ENCODE measurements around the gene APCDD1. TPM values are rescaled to one million over a fixed set of nuclear protein-coding genes. Genes with fewer than 3 reads are reported as not detected.

APCDD1 gene
- total and polyA plus RNA-seq, 9 donors, result 6.3 to 66.2 (median 10.8) TPM

GRCh38 chr18:10449396-10449795 is 5.0 kb upstream of the APCDD1 start:
- Histone ChIP-seq H3K9me3 (replicated peaks; ENCODE audit: control insufficient read depth, low read depth, low read length) (no peaks in the 10 kb centered on the region), H3K36me3 (ENCODE audit: control insufficient read depth, insufficient read depth, low read length) (no peaks in the 10 kb centered on the region), H3K27ac (ENCODE audit: low read length) (no peak overlapping the region), H3K4me1 (ENCODE audit: control insufficient read depth, insufficient read depth, low read length) (peaks cover 4% of the 10 kb centered on the region), H3K4me3 (ENCODE audit: low read length) (no peak overlapping the region), H3K27me3 (ENCODE audit: control insufficient read depth, insufficient read depth, low read length) (peaks cover 6% of the 10 kb centered on the region)
- WGBS (ENCODE audit: insufficient coverage), result no CpG with 5 or more reads among the region's 2 CpGs
- DNase-seq, result no peak

- peaks cover 12% of the 10 kb centered on the region for H3K4me1 ChIP-seq (ENCODE audit: control insufficient read depth, insufficient read depth, low read length)
- no peak overlapping the region for H3K27ac ChIP-seq (ENCODE audit: low read length)
- DNase-seq, result no peak
- no peaks in the 10 kb centered on the region for H3K36me3 ChIP-seq (ENCODE audit: control insufficient read depth, insufficient read depth, low read length)
- H3K27me3 ChIP-seq (ENCODE audit: control insufficient read depth, insufficient read depth, low read length), result peaks cover 15% of the 10 kb centered on the region
- no peaks in the 10 kb centered on the region for H3K9me3 ChIP-seq (replicated peaks; ENCODE audit: control insufficient read depth, low read depth, low read length)
- WGBS (ENCODE audit: insufficient coverage), result no CpG with 5 or more reads among the region's 2 CpGs
- H3K4me3 ChIP-seq (ENCODE audit: low read length), result no peak overlapping the region
Measured at GRCh38 chr18:10450986-10451385, 3.4 kb upstream of the APCDD1 start.

GRCh38 chr18:10453261-10453805 is 1.1 kb upstream of the APCDD1 start:
- H3K27me3 ChIP-seq (ENCODE audit: control insufficient read depth, insufficient read depth, low read length), result peaks cover 20% of the 10 kb centered on the region
- no peaks in the 10 kb centered on the region for H3K36me3 ChIP-seq (ENCODE audit: control insufficient read depth, insufficient read depth, low read length)
- no peak overlapping the region for H3K4me3 ChIP-seq (ENCODE audit: low read length)
- peaks cover 15% of the 10 kb centered on the region for H3K4me1 ChIP-seq (ENCODE audit: control insufficient read depth, insufficient read depth, low read length)
- peak; percentile 64 for DNase-seq
- 22% methylated on average over 3 of the region's 11 CpGs for WGBS (ENCODE audit: insufficient coverage)
- H3K9me3 ChIP-seq (replicated peaks; ENCODE audit: control insufficient read depth, low read depth, low read length), result no peaks in the 10 kb centered on the region
- peak overlapping the region; percentile 69 for H3K27ac ChIP-seq (ENCODE audit: low read length)

DNA sequence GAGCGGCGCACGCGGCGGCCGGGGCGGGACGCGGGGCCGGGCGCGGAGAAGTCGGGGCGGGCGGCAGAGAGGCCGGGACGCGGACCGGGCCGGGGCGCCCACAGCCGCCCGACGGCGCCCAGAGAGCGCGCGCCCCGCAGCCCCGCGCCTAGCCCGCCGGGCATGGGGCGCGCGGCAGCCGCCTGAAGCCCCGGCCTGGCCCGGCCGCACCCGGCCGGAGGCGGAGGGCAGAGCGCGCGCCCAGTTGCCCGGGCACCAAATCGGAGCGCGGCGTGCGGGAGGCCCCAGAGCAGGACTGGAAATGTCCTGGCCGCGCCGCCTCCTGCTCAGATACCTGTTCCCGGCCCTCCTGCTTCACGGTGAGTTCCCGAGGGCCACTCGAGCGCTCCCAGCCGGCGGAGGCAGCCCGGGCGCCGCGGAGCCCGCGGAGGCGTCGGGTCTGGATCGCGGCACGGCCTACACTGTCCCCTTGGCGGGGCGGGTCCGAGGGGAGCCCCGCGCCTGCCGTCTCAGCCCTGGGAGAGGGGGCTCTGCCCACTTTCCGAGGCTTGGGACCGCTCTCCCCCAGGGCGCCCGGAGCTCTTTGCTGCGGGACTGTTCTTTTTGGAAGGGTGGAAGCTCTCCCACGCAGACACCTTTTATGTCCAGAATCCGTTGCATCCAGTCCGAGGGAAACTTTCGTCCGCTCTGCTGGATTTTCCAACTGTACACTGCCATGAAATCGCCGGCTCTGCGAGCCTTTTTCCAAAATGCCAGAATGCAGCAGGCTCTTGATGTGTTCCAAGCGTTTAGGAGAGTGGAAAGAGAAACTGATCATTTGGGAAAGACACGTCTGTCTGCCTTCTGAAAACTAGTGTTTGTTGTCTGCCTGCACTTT is 484 bp downstream of the APCDD1 start:
- WGBS (ENCODE audit: insufficient coverage), result under 1% methylated on average over 84 of the region's 94 CpGs
- H3K4me3 ChIP-seq (ENCODE audit: low read length), result peak overlapping the region; percentile 56
- H3K27me3 ChIP-seq (ENCODE audit: control insufficient read depth, insufficient read depth, low read length), result peaks cover 24% of the 10 kb centered on the region
- peak; percentile 64 for DNase-seq
- H3K4me1 ChIP-seq (ENCODE audit: control insufficient read depth, insufficient read depth, low read length), result peaks cover 15% of the 10 kb centered on the region
- H3K27ac ChIP-seq (ENCODE audit: low read length), result no peak overlapping the region
- no peaks in the 10 kb centered on the region for H3K36me3 ChIP-seq (ENCODE audit: control insufficient read depth, insufficient read depth, low read length)
- H3K9me3 ChIP-seq (replicated peaks; ENCODE audit: control insufficient read depth, low read depth, low read length), result no peaks in the 10 kb centered on the region

DNA sequence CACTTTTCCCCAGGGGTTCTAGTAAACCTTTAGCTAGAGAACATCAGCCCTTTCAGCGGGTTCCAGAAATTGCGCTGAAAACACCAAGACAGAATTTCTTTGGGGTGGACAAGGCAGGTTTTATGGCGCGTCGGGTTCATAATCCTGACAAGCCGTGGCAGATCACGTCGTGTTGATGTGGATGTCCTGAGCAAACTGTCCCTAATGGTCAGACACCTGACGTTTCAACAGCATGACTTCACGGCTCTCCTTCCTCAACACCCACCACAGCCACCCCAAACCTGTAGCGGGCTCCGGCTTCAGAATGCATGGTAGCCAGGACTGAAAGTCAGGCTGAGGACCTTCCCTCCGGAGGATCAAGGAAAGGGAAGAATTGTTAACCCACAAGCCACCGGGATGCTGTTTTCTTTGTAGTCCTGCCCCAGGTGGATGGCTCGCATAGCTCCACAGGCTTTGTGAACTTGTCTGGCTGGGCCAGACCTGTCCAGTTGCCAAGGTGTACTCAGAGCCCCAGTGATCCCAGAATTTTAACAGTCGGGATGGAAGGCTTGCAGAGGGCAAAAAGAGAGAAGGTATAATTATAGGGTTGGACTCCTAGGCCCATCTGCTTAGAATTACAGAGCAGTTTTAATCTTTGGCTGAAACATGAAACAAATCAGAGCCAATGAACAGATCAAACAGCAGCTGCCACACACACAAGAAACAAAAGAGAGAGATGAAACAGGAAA is 1.5 kb downstream of the APCDD1 start:
- Histone ChIP-seq H3K27me3 (ENCODE audit: control insufficient read depth, insufficient read depth, low read length) (peaks cover 24% of the 10 kb centered on the region), H3K4me3 (ENCODE audit: low read length) (peak overlapping the region; percentile 56), H3K36me3 (ENCODE audit: control insufficient read depth, insufficient read depth, low read length) (no peaks in the 10 kb centered on the region), H3K4me1 (ENCODE audit: control insufficient read depth, insufficient read depth, low read length) (peaks cover 15% of the 10 kb centered on the region), H3K27ac (ENCODE audit: low read length) (no peak overlapping the region), H3K9me3 (replicated peaks; ENCODE audit: control insufficient read depth, low read depth, low read length) (no peaks in the 10 kb centered on the region)
- DNase-seq, result no peak
- 15% methylated on average over 9 of the region's 16 CpGs for WGBS (ENCODE audit: insufficient coverage)

DNA sequence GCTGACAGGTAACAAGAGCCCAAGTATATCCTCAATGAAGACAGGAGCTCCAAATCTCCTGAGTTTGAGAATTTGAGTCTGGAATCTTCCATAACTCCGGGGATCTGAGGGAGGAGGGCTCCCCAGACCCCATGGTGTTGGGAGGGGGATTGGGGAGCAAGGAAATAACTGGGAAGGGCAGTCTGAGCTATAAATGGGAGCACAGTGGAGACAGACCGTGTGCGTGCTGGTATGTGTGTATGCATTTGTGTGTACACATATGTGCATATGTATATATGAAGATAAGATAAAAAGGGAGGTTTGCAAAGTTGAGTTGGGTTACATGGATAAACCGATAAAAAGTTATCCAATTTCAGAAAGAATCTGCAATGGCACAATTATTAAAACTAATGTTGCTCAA is 2.3 kb downstream of the APCDD1 start:
- Histone ChIP-seq H3K27ac (ENCODE audit: low read length) (no peak overlapping the region), H3K36me3 (ENCODE audit: control insufficient read depth, insufficient read depth, low read length) (no peaks in the 10 kb centered on the region), H3K27me3 (ENCODE audit: control insufficient read depth, insufficient read depth, low read length) (peaks cover 24% of the 10 kb centered on the region), H3K4me1 (ENCODE audit: control insufficient read depth, insufficient read depth, low read length) (peaks cover 15% of the 10 kb centered on the region), H3K9me3 (replicated peaks; ENCODE audit: control insufficient read depth, low read depth, low read length) (no peaks in the 10 kb centered on the region), H3K4me3 (ENCODE audit: low read length) (no peak overlapping the region)
- no peak for DNase-seq
- no CpG with 5 or more reads among the region's 4 CpGs for WGBS (ENCODE audit: insufficient coverage)

DNA sequence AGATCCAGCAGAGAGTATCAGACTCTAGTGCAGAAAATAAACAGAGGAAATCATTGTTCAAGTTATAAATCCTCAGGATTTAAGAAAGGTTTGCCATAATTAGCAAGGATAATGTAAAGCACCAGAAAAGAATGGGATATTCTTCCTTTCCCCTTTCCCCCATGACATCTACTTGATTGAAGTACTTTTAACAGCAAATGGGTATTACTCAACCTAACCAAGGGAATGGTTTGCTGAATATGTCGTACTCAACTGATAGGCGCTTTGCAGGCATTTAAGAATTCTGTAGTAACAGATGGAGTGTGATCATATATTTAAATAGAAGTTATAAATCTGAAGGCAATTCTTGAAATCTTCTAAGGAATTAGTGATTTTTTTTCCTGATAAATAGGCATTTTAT is 2.7 kb downstream of the APCDD1 start:
- Histone ChIP-seq H3K27ac (ENCODE audit: low read length) (no peak overlapping the region), H3K4me1 (ENCODE audit: control insufficient read depth, insufficient read depth, low read length) (peaks cover 15% of the 10 kb centered on the region), H3K27me3 (ENCODE audit: control insufficient read depth, insufficient read depth, low read length) (peaks cover 24% of the 10 kb centered on the region), H3K9me3 (replicated peaks; ENCODE audit: control insufficient read depth, low read depth, low read length) (no peaks in the 10 kb centered on the region), H3K4me3 (ENCODE audit: low read length) (no peak overlapping the region), H3K36me3 (ENCODE audit: control insufficient read depth, insufficient read depth, low read length) (no peaks in the 10 kb centered on the region)
- DNase-seq, result no peak
- no CpG with 5 or more reads among the region's 2 CpGs for WGBS (ENCODE audit: insufficient coverage)

DNA sequence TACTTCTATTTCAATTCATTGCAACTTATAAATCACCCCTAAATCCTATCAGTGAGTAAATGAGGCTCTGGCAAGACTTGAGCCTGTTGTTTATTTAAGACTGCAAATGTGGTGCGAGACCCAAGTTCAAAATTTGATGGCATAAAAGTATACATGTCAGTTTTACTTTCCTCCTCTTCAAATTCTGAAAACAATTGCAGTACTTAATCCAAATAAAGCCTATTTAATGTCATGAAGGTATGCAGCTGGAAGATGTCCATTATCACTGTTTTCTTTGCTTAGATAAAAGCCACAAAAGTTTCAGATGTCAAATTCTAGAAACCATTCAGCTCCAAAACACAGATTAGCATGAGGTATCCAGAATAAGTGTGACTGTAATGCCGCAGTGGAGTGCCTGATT is 3.3 kb downstream of the APCDD1 start:
- WGBS (ENCODE audit: insufficient coverage), result no CpG with 5 or more reads among the region's 2 CpGs
- DNase-seq, result no peak
- Histone ChIP-seq H3K4me3 (ENCODE audit: low read length) (no peak overlapping the region), H3K27me3 (ENCODE audit: control insufficient read depth, insufficient read depth, low read length) (peaks cover 24% of the 10 kb centered on the region), H3K27ac (ENCODE audit: low read length) (no peak overlapping the region), H3K36me3 (ENCODE audit: control insufficient read depth, insufficient read depth, low read length) (no peaks in the 10 kb centered on the region), H3K4me1 (ENCODE audit: control insufficient read depth, insufficient read depth, low read length) (peaks cover 15% of the 10 kb centered on the region), H3K9me3 (replicated peaks; ENCODE audit: control insufficient read depth, low read depth, low read length) (no peaks in the 10 kb centered on the region)

DNA sequence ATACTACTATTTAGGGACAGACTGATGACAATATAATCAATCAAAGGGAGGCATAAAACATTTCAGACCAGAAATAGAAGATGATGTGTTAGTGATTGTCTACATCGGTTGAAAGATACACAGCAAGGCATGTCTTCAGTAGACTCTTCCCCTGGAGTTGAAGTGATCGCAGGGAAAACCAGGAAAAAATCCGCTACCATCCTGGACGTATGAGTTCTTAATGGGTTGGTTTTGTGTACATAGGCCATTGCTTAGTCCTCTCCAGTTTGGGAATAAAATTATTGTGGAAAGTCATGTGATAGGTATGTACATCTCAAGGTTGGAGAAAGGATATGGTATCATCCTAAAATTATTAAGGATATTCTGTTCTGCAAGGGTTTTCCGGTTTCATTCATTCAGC is 4.3 kb downstream of the APCDD1 start:
- DNase-seq, result no peak
- 93% methylated on average over 4 of the region's 5 CpGs for WGBS (ENCODE audit: insufficient coverage)
- H3K4me3 ChIP-seq (ENCODE audit: low read length), result no peak overlapping the region
- no peaks in the 10 kb centered on the region for H3K9me3 ChIP-seq (replicated peaks; ENCODE audit: control insufficient read depth, low read depth, low read length)
- peaks cover 24% of the 10 kb centered on the region for H3K27me3 ChIP-seq (ENCODE audit: control insufficient read depth, insufficient read depth, low read length)
- no peaks in the 10 kb centered on the region for H3K36me3 ChIP-seq (ENCODE audit: control insufficient read depth, insufficient read depth, low read length)
- H3K27ac ChIP-seq (ENCODE audit: low read length), result no peak overlapping the region
- H3K4me1 ChIP-seq (ENCODE audit: control insufficient read depth, insufficient read depth, low read length), result peaks cover 15% of the 10 kb centered on the region

GRCh38 chr18:10459587-10459986 is 5.2 kb downstream of the APCDD1 start:
- peaks cover 11% of the 10 kb centered on the region for H3K4me1 ChIP-seq (ENCODE audit: control insufficient read depth, insufficient read depth, low read length)
- H3K27me3 ChIP-seq (ENCODE audit: control insufficient read depth, insufficient read depth, low read length), result peaks cover 20% of the 10 kb centered on the region
- no CpG with 5 or more reads among the region's 1 CpG for WGBS (ENCODE audit: insufficient coverage)
- DNase-seq, result no peak
- no peak overlapping the region for H3K4me3 ChIP-seq (ENCODE audit: low read length)
- H3K36me3 ChIP-seq (ENCODE audit: control insufficient read depth, insufficient read depth, low read length), result no peaks in the 10 kb centered on the region
- H3K9me3 ChIP-seq (replicated peaks; ENCODE audit: control insufficient read depth, low read depth, low read length), result no peaks in the 10 kb centered on the region
- no peak overlapping the region for H3K27ac ChIP-seq (ENCODE audit: low read length)
